H1 (cell line): ENCODE measurements around the gene TCF7L2. TPM values are rescaled to one million over a fixed set of nuclear protein-coding genes. Genes with fewer than 3 reads are reported as not detected.

ENCODE experiments used
- KDM4A ChIP-seq: IDR thresholded peaks from one replicate; pipeline ENCODE4 v1.7.1; 2012; ENCODE audit warnings: low read depth, mild to moderate bottlenecking, moderate library complexity, low read length, inconsistent platforms; ENCODE audit not compliant: severe bottlenecking
- POLR2AphosphoS5 ChIP-seq: IDR thresholded peaks from 2 replicates; pipeline ENCODE4 v1.6.1; 2011; ENCODE audit warnings: low read depth, low read length
- POU5F1 ChIP-seq: IDR thresholded peaks from 2 replicates; pipeline ENCODE4 v1.6.1; 2011; ENCODE audit warnings: low read depth, mild to moderate bottlenecking, low read length, moderate library complexity
- SIRT6 ChIP-seq: IDR thresholded peaks from one replicate; pipeline ENCODE4 v1.7.1; 2012; ENCODE audit warnings: low read length, inconsistent platforms
- polyA plus RNA-seq, 7 experiments: library from polyadenylated mRNA; depleted of rRNA in 3 of 7; stranded (reverse) in 5 of 7; unstranded in 2 of 7; fragments of >200 nt in 5 of 7; fragments of 200-250 nt in 2 of 7; gene quantifications; 1 replicate in 5 of 7; 2 replicates in 1 of 7; 4 replicates in 1 of 7; pipeline versions ENCODE4 v1.2.1 to v1.2.3, GENCODE V29; 2011 to 2013; ENCODE audit warnings: missing spikeins in 2 of 7, mixed read lengths in 2 of 7
- total RNA-seq: library from RNA; stranded (reverse); fragmentation: NEBNext Ultra II Directional; extraction: Animal tissue kit (Norgen Biotek cat#: 25700); gene quantifications from 2 replicates; pipeline ENCODE4 v1.2.1, GENCODE V29; 2021
- TF ChIP-seq, protein P1 (sequence below): IDR thresholded peaks from 2 replicates; pipeline ENCODE4 v1.6.1; 2011; ENCODE audit warnings: low read depth, mild to moderate bottlenecking, low read length; ENCODE audit not compliant: insufficient read depth

Gene TCF7L2
- total and polyA plus RNA-seq, 2 of the 8 experiments (the other 6 are each of a cell fraction or from before 2014, with no cell fraction given) = 33.9 to 67.3 TPM

DNA sequence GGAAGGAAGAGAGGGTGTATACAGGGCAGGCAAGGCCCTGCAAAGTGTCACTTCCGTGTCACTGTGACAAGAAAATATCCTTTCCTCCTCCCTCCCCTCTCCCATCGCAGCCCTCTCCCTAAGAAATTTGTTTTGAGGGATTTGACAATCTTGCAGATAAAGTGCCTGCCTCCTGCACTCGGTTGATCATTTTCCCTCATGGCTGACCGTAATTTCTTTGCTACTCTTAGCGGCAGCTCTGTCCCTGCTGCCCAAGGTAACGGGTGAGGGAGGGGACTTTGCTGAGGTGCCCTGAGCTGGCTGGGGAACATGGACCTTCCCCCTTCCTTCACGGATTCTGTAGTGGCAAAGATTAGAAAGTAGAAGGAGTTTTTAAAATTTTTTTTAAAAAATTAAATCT is 179.1 kb downstream of the TCF7L2 start (continued):
- TF ChIP-seq POLR2AphosphoS5 = no peak
- no peak for TF ChIP-seq SIRT6
- no peak for TF ChIP-seq POU5F1
- no peak for TF ChIP-seq KDM4A
- TF ChIP-seq, protein P1, sequence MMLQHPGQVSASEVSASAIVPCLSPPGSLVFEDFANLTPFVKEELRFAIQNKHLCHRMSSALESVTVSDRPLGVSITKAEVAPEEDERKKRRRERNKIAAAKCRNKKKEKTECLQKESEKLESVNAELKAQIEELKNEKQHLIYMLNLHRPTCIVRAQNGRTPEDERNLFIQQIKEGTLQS = no peak
